ENCODE data around the gene TTLL9. TPM values are rescaled to one million over a fixed set of nuclear protein-coding genes. Genes with fewer than 3 reads are reported as not detected.

Gene TTLL9
- total and polyA plus RNA-seq, 2 of the 13 experiments (the other 11 are each of a cell fraction or from before 2014, with no cell fraction given): not detected

GRCh38 chr20:31835977-31836852 lies 34.2 kb upstream of the TTLL9 start (continued):
- TF ChIP-seq ZGPAT (CRISPR knock-in tag; IDR thresholded peaks at IDR 0.05) (peak; percentile 61), ZUFSP (CRISPR knock-in tag; IDR thresholded peaks at IDR 0.05; ENCODE audit: borderline replicate concordance) (no peak), RCOR2 (CRISPR knock-in tag; IDR thresholded peaks at IDR 0.05) (no peak), HMG20B (CRISPR knock-in tag; conservative IDR thresholded peaks at IDR 0.05) (no peak), NCOA2 (CRISPR knock-in tag; IDR thresholded peaks at IDR 0.05) (no peak), ZNF503 (CRISPR knock-in tag; IDR thresholded peaks at IDR 0.05) (no peak), TEAD2 (CRISPR knock-in tag; IDR thresholded peaks at IDR 0.05) (no peak), ZNF850 (CRISPR knock-in tag; conservative IDR thresholded peaks at IDR 0.05) (no peak), DMAP1 (CRISPR knock-in tag; IDR thresholded peaks at IDR 0.05) (0 out of 2 replicates have a peak, but pooled peaks have one; percentile 55), SMAD3 (CRISPR knock-in tag; IDR thresholded peaks at IDR 0.05) (0 out of 2 replicates have a peak, but pooled peaks have one; percentile 32), RXRB (CRISPR knock-in tag; IDR thresholded peaks at IDR 0.05; ENCODE audit: borderline replicate concordance) (0 out of 2 replicates have a peak, but pooled peaks have one; percentile 36), NFYB (CRISPR knock-in tag; IDR thresholded peaks at IDR 0.05) (no peak; the same call in 1 of the 2 replicates), ZNF800 (CRISPR knock-in tag; IDR thresholded peaks at IDR 0.05) (no peak), ZNF616 (CRISPR knock-in tag; IDR thresholded peaks at IDR 0.05; ENCODE audit: low read depth) (no peak), MAZ (IDR thresholded peaks at IDR 0.05; ENCODE audit: borderline replicate concordance, low read depth, low read length) (0 out of 2 replicates have a peak, but pooled peaks have one; percentile 26), MAZ (CRISPR knock-in tag; IDR thresholded peaks at IDR 0.05; ENCODE audit: low read depth) (no peak)

Data from HepG2 (cell line).